AG04450 (cell line): Measurements from ENCODE around the gene GPATCH8. TPM values are rescaled to one million over a fixed set of nuclear protein-coding genes. Genes with fewer than 3 reads are reported as not detected.

ENCODE experiments used
- CTCF ChIA-PET: fragments of 300-600, 350-600 bp; formaldehyde crosslinking; extraction: SDS; loops from one replicate; lab custom pipeline; 2022; ENCODE audit warnings: antibody characterized with exemption, inconsistent platforms; lab: Charles Lee
- POLR2A ChIA-PET: fragments of 350-600 bp; formaldehyde crosslinking; extraction: SDS; loops from one replicate; lab custom pipeline; 2021; ENCODE audit warnings: antibody characterized with exemption, inconsistent platforms; lab: Yijun Ruan, JAX
- DNase-seq: peaks from one replicate; pipeline ENCODE4 v3.0.0-alpha.2; 2011; ENCODE audit warnings: low read depth, low spot score
- H3K27ac ChIP-seq: one replicate; pipeline ENCODE4 v1.5.1; 2012; ENCODE audit warnings: low read depth, low read length, control low read depth
- H3K27me3 ChIP-seq: one replicate; pipeline ENCODE4 v1.6.0; 2012; ENCODE audit warnings: low read length; ENCODE audit not compliant: control insufficient read depth, insufficient read depth
- H3K4me3 ChIP-seq: 2 replicates; pipeline ENCODE4 v1.5.1; 2011; ENCODE audit warnings: mild to moderate bottlenecking, low read depth, low read length, control low read depth
- H3K9me3 ChIP-seq: 2 replicates; pipeline ENCODE4 v1.5.1; 2012; ENCODE audit warnings: low read length; ENCODE audit not compliant: control insufficient read depth, insufficient read depth
- CTCF ChIP-seq: IDR thresholded peaks from 2 replicates; pipeline ENCODE4 v1.5.1; 2011; ENCODE audit warnings: low read depth, low read length, control low read depth, inconsistent platforms
- polyA plus RNA-seq: library from polyadenylated mRNA; depleted of rRNA; stranded (reverse); fragments of >200 nt; gene quantifications from 2 replicates; pipeline ENCODE4 v1.2.3, GENCODE V29; 2011

The GPATCH8 gene
- polyA plus RNA-seq, 1 experiment, result 16.4 TPM

- Histone ChIP-seq H3K27ac (no peak overlapping the region), H3K4me3 (no peak overlapping the region), H3K27me3 (peaks cover 23% of the 10 kb centered on the region), H3K9me3 (no peaks in the 10 kb centered on the region; the same call in 1 of the 2 replicates)
- DNase-seq, result no peak
- CTCF ChIA-PET, result no interaction called here
- POLR2A ChIA-PET, result no interaction called here
- TF ChIP-seq CTCF, result no peak
Measured at GRCh38 chr17:44387804-44388203, 115.4 kb downstream of the GPATCH8 start.

- Histone ChIP-seq H3K27ac (no peak overlapping the region), H3K27me3 (peaks cover 25% of the 10 kb centered on the region), H3K4me3 (peak overlapping the region; percentile 65; the same call in 1 of the 2 replicates), H3K9me3 (no peaks in the 10 kb centered on the region; the same call in 1 of the 2 replicates)
- no peak for DNase-seq
- TF ChIP-seq CTCF, result no peak
- POLR2A ChIA-PET, result no interaction called here
- CTCF ChIA-PET, result interaction anchor here (0.6 to 3.3 kb wide), 4 partner anchors 15 to 137 kb away, joined by 3 to 12 read pairs (median 9); partner anchors contain the start of gene FAM171A2
Measured at GRCh38 chr17:44386182-44386525, 117.1 kb downstream of the GPATCH8 start.

DNA sequence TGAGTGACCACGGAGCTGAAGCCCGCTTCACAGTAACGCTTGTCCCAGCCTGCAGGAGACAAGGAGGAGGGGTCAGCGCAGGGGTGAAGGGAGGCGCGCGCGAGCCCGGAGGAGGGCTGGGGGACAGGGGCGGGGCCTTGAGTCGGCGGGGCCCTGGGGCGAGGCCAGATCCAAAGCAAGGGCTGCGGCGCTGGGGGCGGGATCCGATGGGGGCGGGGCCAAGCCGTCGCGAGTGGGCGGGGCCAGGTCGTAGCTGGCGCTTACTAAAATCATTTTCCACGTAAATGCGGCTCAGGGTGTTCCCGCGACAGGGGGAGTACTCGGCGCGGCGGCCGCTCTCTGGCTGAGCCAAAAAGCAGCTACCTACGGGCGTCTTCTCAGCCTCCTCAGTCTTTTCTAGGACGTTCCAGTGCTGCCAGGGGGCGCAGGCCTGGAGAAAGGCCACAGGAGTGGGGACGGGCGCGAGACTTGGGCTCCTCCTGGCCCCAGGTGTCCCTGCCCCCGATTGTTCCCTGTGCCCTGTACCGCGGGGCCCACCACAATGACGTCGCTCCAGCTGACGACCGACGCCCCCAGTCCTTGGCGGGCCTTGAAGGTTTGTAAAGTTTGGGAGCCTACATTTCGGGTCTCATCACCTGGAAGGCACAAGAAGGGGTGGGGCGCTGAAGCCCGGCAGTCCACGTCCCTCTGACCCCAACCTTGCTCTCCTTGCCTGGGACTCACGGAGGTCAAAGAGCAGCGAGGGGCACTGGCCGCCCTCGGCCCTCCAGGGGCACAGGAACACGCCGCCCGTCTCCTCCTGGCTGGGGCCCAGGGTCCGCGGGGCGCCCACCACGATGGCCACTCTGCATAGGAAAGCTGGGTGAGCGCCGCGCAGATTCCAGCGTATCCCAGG lies 117.7 kb downstream of the GPATCH8 start:
- ChIA-PET POLR2A (no interaction called here), CTCF (interaction anchor here (0.5 to 3.3 kb wide), 5 partner anchors 15 to 207 kb away, joined by 3 to 12 read pairs (median 8); partner anchors contain the start of gene FAM171A2)
- Histone ChIP-seq H3K27me3 (peaks cover 30% of the 10 kb centered on the region), H3K27ac (no peak overlapping the region), H3K4me3 (peak overlapping the region; percentile 65), H3K9me3 (no peaks in the 10 kb centered on the region; the same call in 1 of the 2 replicates)
- DNase-seq, result peak; percentile 13
- peak; percentile 34; the same call in 1 of the 2 replicates for TF ChIP-seq CTCF

- Histone ChIP-seq H3K27ac (no peak overlapping the region), H3K27me3 (peaks cover 31% of the 10 kb centered on the region), H3K4me3 (peak overlapping the region; percentile 65), H3K9me3 (no peaks in the 10 kb centered on the region; the same call in 1 of the 2 replicates)
- ChIA-PET POLR2A (no interaction called here), CTCF (interaction anchor here (1.8 to 3.3 kb wide), 3 partner anchors 16 to 138 kb away, joined by 8 to 12 read pairs (median 10); partner anchors contain the start of gene FAM171A2)
- TF ChIP-seq CTCF, result no peak
- DNase-seq, result no peak
Measured at GRCh38 chr17:44384823-44385286, 118.4 kb downstream of the GPATCH8 start.
